ENCODE measurements around the gene CD72.

DNA sequence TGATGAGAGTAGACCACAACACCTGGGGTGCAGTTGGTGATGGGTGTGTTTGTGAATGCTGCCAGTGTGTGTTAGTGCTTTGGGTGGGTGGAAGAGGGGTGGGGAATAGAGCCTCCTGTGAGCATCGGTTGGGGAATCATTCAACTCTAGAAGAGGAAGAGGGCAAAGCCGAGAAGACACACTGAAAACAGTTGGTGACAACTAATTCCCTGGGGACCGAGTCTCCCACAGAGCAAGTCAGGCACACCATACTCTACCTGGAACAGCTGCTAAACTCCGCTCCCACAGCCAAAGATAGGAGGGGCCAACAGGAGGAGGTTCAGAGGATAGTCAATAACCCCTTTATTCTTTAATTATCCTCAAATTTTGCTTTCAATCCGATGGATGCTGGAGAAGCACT is 48.3 kb upstream of the CD72 start:
- TF ChIP-seq POLR2A (IDR thresholded peaks at IDR 0.05) = no peak
- TF ChIP-seq, protein P1, sequence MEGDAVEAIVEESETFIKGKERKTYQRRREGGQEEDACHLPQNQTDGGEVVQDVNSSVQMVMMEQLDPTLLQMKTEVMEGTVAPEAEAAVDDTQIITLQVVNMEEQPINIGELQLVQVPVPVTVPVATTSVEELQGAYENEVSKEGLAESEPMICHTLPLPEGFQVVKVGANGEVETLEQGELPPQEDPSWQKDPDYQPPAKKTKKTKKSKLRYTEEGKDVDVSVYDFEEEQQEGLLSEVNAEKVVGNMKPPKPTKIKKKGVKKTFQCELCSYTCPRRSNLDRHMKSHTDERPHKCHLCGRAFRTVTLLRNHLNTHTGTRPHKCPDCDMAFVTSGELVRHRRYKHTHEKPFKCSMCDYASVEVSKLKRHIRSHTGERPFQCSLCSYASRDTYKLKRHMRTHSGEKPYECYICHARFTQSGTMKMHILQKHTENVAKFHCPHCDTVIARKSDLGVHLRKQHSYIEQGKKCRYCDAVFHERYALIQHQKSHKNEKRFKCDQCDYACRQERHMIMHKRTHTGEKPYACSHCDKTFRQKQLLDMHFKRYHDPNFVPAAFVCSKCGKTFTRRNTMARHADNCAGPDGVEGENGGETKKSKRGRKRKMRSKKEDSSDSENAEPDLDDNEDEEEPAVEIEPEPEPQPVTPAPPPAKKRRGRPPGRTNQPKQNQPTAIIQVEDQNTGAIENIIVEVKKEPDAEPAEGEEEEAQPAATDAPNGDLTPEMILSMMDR (IDR thresholded peaks at IDR 0.05) = no peak
